ENCODE measurements around the gene SPSB3. TPM values are rescaled to one million over a fixed set of nuclear protein-coding genes. Genes with fewer than 3 reads are reported as not detected.
A peak's percentile ranks its signal among the peaks of the same experiment; 100 is the strongest.

Gene SPSB3
- total RNA-seq, 1 donor from 2014 or later = 50.0 TPM

DNA sequence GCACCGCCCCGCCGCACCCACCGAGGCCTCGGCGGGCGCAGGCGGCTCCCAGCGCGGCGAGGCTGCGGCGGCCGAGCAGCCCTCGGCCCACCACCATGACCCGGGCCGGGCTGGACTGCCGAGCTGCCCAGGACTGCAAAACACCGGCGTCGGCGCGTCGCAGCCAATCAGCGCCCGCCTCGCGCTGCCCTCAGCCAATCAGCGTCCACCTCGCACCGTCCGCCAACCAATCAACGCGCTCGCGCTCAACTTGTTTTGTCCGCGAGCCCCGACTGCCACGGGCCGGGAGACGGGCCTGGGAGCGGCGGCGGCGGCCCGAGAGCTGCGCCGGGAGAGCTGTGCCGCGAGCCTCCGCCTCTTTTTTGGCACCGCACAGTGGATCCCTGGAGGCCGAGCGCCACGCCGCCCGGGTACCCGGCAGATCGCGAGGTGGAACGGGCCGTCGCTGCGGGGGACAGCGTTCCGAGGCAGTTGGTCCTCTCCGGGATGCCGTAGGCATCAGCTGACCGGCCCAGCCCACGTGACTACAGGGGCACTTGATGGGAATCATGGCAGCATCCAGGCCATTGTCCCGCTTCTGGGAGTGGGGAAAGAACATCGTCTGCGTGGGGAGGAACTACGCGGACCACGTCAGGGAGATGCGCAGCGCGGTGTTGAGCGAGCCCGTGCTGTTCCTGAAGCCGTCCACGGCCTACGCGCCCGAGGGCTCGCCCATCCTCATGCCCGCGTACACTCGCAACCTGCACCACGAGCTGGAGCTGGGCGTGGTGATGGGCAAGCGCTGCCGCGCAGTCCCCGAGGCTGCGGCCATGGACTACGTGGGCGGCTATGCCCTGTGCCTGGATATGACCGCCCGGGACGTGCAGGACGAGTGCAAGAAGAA is 44.6 kb upstream of the SPSB3 start, which contains the start of the genes FAHD1 and HAGH:
TSS of gene FAHD1 (plus strand) at position 516 of the 883 bp plus-strand sequence. CDS start at position 549, 33 bp downstream.
TSS of gene HAGH (minus strand) at position 135 of the 883 bp plus-strand sequence. CDS start at position 97, 38 bp downstream.
- DNase-seq (ENCODE audit: low spot score in 2 of 2, unreplicated experiment in 2 of 2) = peak; percentile 85 to 96
- H3K9me3 Mint-ChIP-seq = no peaks in the 10 kb centered on the region
- TF ChIP-seq, protein P1, sequence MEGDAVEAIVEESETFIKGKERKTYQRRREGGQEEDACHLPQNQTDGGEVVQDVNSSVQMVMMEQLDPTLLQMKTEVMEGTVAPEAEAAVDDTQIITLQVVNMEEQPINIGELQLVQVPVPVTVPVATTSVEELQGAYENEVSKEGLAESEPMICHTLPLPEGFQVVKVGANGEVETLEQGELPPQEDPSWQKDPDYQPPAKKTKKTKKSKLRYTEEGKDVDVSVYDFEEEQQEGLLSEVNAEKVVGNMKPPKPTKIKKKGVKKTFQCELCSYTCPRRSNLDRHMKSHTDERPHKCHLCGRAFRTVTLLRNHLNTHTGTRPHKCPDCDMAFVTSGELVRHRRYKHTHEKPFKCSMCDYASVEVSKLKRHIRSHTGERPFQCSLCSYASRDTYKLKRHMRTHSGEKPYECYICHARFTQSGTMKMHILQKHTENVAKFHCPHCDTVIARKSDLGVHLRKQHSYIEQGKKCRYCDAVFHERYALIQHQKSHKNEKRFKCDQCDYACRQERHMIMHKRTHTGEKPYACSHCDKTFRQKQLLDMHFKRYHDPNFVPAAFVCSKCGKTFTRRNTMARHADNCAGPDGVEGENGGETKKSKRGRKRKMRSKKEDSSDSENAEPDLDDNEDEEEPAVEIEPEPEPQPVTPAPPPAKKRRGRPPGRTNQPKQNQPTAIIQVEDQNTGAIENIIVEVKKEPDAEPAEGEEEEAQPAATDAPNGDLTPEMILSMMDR (IDR thresholded peaks at IDR 0.05; ENCODE audit: unreplicated experiment) = no peak
- H3K4me1 Mint-ChIP-seq = peaks cover 27% of the 10 kb centered on the region
- H3K27me3 Mint-ChIP-seq (ENCODE audit: low read depth) = no peaks in the 10 kb centered on the region
- H3K27ac Mint-ChIP-seq = peak within 1 kb of the TSS; percentile 92
- peak within 1 kb of the TSS; percentile 92 for H3K4me3 Mint-ChIP-seq
- peaks cover 2% of the 10 kb centered on the region for H3K36me3 Mint-ChIP-seq

GRCh38 chr16:1825864-1826690 is 43.7 kb upstream of the SPSB3 start:
- DNase-seq (ENCODE audit: low spot score in 2 of 2, unreplicated experiment in 2 of 2) = peak in 1 of 2 experiments; percentile 57
- Mint-ChIP-seq H3K4me3 (peak overlapping the region; percentile 65), H3K27ac (peak overlapping the region; percentile 16), H3K9me3 (no peaks in the 10 kb centered on the region), H3K36me3 (peaks cover 2% of the 10 kb centered on the region), H3K27me3 (ENCODE audit: low read depth) (no peaks in the 10 kb centered on the region), H3K4me1 (peaks cover 27% of the 10 kb centered on the region)
- TF ChIP-seq, protein P1 (IDR thresholded peaks at IDR 0.05; ENCODE audit: unreplicated experiment) = no peak

DNA sequence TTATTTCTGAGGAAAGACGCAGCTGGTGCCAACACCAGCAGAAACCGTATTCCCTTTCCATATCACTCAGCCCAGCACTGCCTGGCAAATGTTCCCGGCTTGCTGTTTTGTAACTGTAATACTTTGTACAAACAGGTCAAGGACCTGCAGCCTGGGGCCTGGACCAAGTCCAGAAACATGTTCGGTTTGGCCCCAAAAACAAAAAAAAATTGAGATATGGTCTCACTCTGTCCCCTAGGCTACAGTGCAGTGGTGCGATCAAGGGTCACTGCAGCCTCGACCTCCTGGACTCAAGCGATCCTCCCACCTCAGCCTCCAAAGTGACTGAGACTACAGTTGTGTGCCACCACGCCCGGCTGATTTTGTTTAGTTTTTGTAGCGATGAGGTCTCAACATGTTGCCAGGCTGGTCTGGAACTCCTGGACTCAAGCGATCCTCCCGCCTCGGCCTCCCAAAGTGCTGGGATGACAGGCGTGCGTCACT is 43.1 kb upstream of the SPSB3 start:
- DNase-seq (ENCODE audit: low spot score in 2 of 2, unreplicated experiment in 2 of 2) = no peak
- Mint-ChIP-seq H3K36me3 (peaks cover 2% of the 10 kb centered on the region), H3K27me3 (ENCODE audit: low read depth) (no peaks in the 10 kb centered on the region), H3K27ac (no peak overlapping the region), H3K4me1 (peaks cover 27% of the 10 kb centered on the region), H3K4me3 (peak overlapping the region; percentile 65), H3K9me3 (no peaks in the 10 kb centered on the region)
- TF ChIP-seq, protein P1 (IDR thresholded peaks at IDR 0.05; ENCODE audit: unreplicated experiment) = no peak

GRCh38 chr16:1823821-1824220 is 41.5 kb upstream of the SPSB3 start:
- Mint-ChIP-seq H3K4me1 (peaks cover 17% of the 10 kb centered on the region), H3K27me3 (ENCODE audit: low read depth) (no peaks in the 10 kb centered on the region), H3K36me3 (no peaks in the 10 kb centered on the region), H3K27ac (no peak overlapping the region), H3K9me3 (no peaks in the 10 kb centered on the region), H3K4me3 (no peak overlapping the region)
- DNase-seq (ENCODE audit: low spot score in 2 of 2, unreplicated experiment in 2 of 2) = no peak
- TF ChIP-seq, protein P1 (IDR thresholded peaks at IDR 0.05; ENCODE audit: unreplicated experiment) = no peak

DNA sequence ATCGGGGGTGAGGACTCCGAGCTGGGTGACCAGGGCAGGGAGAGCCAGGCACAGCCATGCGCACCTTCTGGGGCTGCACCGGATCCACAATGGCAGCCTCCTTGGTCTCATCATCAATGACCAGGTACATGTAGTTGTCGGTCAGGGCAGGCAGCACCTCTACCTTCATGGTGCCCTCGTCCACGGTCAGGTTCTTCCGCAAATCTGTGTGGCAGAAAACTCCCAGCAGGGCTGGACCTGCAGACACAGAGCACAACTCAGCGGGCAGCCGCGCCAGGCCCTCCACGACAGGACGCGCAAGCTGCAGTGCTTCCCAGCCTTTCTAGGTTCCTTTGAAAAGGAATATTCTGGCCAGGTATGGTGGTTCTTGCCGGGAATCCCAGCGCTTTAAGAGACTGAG is 40.4 kb upstream of the SPSB3 start:
- H3K27me3 Mint-ChIP-seq (ENCODE audit: low read depth) = no peaks in the 10 kb centered on the region
- H3K27ac Mint-ChIP-seq = no peak overlapping the region
- DNase-seq (ENCODE audit: low spot score in 2 of 2, unreplicated experiment in 2 of 2) = no peak
- H3K4me1 Mint-ChIP-seq = peaks cover 10% of the 10 kb centered on the region
- no peaks in the 10 kb centered on the region for H3K9me3 Mint-ChIP-seq
- TF ChIP-seq, protein P1 (IDR thresholded peaks at IDR 0.05; ENCODE audit: unreplicated experiment) = no peak
- H3K4me3 Mint-ChIP-seq = no peak overlapping the region
- no peaks in the 10 kb centered on the region for H3K36me3 Mint-ChIP-seq
